Activated gamma-delta T cell treated with Interleukin-2 at 50 U/mL for 16 hours (primary cell): ENCODE measurements around the gene GRID1.

Experiments used
- DNase-seq: peaks from one replicate; pipeline ENCODE4 v3.0.0-alpha.2; 2020

GRID1 gene

GRCh38 chr10:85601526-85601925, 765.1 kb downstream of the GRID1 start:
- DNase-seq: no peak

- DNase-seq: no peak
These were observed 765.9 kb downstream of the GRID1 start for GRCh38 chr10:85600744-85601081.

DNA sequence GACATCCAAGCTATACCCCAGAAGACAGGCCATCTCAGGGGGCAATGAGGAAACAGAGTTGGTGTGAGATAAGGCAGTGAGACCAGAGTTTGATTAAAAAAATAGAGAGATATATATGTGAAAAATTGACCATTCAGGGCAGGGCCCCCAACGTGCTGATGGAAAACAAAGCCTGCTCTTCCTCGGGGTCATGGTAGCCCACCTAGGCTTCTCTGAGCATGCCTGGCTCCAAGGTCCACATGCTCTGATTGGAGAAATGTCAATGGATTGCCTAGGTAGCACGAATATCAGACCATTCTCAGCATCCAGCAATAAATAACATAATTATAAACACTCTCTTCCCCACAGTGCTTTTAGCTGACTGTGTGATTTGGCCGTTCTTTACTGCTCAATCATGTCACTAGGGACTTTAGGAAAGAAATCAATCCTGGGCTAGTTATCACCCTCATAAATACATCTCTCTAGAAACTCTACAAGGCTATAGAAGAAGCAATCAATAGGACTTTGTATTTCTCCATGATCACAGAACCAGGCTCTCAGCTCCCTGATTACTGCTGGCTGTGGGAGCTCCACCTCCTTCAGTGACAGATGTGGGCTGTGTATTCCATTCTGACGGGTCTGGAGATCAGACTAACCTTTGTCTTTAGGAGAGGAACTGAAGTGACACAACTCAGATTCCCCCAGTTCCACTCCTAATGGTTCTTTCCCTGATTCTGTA, 766.4 kb downstream of the GRID1 start:
- no peak for DNase-seq

DNA sequence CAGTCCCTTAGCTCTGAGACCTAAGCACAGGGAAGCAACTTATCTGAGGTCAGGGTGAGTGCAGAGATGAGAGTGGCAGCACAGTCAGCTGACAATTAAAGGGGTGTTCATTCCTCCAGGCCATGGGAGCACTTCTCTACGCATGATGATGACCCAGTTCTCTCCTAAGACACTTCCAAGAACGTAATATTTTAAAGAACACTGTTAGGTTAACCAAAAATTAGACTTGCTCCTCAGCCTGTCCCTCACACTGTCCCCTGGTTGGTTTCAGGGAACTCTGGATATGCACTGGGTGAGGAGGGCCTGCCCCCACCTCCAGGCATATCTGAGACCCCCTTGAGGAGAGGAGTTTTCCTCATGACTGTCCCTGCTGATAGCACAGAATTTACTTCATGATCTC, 767.5 kb downstream of the GRID1 start:
- no peak for DNase-seq

- DNase-seq: no peak
These were observed 767.9 kb downstream of the GRID1 start for GRCh38 chr10:85598646-85599045.

GRCh38 chr10:85597006-85597405, 769.6 kb downstream of the GRID1 start:
- DNase-seq: no peak

DNA sequence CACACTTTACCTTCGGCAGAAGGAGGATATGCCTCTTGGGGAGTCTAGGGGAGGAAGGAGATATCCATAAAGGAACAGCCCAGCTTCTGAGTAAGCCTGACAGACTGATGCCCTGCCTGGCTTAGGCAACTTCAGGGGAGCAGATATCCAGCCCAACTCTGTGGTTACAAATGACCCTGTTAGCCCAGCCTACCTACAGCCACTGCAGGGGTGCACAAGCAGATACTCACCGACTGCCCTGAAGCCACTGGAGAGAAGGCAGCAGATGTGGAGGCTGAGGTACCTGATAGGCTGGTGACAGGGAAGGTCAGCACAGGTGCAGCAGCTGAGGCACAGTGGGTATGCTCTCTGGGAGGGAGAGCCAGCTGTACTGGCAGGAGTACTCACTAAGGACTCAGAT, 770.2 kb downstream of the GRID1 start:
- DNase-seq: no peak

DNA sequence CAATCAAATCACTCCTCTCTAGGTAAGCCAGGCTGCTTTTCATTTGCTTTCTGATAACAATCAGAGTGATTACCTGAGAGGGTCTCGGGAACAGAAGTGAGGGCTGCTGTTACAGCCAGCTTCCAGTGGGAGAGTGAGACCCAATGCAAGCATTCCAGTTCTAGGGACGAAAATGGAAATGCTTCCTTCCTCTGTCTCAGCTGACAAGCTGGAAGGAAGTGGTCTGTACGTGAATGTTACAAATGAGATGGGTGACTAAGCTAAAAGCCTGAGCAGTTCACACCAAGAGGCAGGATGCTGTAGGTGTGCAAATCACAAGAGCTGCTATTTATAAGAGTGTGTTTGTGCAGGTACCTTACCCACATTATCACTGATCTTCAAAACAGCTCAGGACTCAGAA, 772.4 kb downstream of the GRID1 start:
- DNase-seq: no peak

DNA sequence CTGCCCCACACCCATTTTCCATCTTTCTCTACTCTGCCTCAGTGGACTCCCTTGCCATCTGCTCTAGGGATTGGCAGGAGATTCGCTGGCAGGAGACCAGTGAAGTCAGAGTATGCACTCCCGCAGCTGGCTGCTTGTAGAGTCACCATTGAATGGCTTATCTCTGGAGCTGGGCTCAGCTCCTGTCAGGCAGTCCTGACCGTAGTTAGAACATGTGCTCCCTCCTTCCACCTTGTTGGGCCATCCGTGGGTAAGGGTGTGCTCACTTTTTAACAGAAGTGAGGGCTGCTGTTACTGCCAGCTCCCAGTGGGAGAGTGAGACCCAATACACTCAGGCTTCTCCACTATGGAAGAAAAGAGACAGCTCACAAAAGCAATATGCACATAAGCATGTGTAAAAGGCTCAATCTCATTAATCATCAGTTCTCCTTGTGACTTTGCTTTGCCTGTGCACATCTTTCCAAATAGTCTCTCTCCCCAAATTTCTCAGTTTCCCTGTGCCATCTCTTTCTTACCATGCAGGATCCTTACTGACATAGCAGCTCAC, 773.3 kb downstream of the GRID1 start:
- no peak for DNase-seq

DNA sequence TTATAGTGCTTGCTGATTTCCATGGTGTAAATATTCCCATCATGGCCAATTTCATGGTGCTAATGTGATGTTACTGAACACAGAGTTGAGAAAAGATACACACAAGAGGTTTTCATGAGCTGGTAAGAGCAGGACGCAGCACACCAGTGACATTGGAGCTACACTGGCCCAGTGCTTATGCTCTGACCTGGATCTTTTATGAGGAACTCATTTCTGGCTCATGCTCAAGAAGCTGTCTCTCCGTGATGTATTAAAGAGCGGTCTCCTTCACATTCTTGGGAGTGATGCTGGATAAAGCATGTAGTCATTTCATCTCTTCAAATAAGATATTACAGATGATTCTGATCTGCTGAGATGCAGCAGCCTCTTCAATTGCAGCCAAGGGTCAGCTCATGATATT, 785.2 kb downstream of the GRID1 start:
- DNase-seq: no peak

GRCh38 chr10:85580585-85580984, 786.0 kb downstream of the GRID1 start:
- no peak for DNase-seq

GRCh38 chr10:85578860-85579259, 787.7 kb downstream of the GRID1 start:
- no peak for DNase-seq

DNA sequence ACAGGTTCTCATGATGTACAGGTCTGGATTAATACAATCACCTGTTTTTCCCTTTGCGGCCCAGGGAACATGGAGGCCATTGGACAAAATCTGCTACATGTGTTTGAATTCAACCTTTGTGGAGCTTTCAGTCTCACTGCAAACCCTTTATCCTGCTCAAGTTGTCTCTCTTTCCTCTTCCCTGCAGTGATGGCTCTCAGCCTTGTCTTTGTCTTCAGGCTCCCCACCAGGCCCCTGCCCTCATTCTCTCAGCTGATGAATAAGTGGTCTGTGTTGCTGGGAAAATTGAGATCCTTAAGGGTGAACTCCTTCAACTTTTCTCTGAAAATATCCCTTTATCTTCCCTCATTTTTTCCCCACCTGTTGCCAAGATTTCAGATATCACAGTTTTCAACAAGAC, 791.2 kb downstream of the GRID1 start:
- DNase-seq: no peak

DNA sequence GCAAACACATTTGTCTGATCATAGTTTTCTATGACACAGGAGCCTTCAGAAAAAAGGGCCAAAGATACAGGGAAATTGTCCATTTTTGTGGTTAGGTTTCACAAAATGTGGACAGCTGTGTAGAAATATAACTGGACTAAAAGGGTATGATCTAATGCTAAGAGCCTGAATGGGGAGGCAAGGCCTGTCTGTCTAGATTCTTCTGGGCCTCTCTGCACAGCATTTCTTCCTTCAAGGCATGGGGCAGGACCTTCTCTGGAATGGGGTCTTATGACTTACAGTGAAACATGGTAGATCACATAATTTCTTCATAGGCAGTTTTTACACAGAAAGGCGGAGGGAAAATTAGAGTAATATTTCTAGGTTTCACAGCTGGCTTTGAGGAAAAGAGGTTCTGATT, 795.7 kb downstream of the GRID1 start:
- no peak for DNase-seq

GRCh38 chr10:85565381-85565780, 801.2 kb downstream of the GRID1 start:
- no peak for DNase-seq

DNA sequence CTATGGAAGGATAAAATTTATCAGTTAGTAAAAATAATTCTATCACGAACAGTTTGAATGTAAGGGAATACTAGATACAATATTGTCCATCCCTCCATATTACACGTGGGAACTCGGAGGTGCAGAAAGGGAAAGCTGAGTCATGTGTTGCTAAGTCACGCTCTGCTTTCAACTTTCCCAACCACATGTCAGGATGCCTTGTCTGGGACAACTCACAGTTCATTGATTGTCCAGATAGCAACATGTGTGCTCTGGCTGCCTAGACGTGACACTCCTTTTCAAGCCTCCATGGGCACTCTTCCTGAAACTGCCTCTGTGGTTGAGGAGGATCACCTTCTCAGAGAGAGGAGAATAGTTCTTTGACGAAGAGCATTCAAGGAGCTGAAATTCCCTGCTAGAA, 808.1 kb downstream of the GRID1 start:
- no peak for DNase-seq

GRCh38 chr10:85557706-85558105, 808.9 kb downstream of the GRID1 start:
- DNase-seq: no peak

DNA sequence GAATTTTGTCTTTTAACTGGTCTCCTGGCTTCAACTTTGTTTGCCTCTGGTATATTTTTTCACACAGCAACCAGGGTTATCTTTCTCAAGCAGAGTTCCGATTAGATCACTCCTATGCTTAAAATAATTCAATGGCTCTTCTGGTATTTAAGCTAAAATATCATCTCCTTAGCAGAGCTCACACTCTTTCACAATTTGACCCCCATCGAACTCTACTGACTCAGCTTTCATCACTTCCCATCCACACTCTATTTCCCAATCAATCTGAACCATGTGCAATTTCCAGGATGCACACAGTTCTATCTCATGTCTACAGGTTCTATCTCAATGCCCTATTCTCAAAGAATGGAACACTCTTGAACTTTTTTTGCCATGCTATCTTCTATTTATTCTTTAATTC, 809.5 kb downstream of the GRID1 start:
- no peak for DNase-seq
